Mucosa of stomach (tissue), 1 donor: Measurements from ENCODE around the gene ATG4C.
"Not testable (repeated sequence)": the region's sequence is repeated elsewhere in the genome, so short reads cannot be mapped to it uniquely, and the experiment has no call there.

ENCODE experiments used
- H3K27me3 ChIP-seq: one replicate; pipeline ENCODE4 v1.7.0; 2013; ENCODE audit warnings: mild to moderate bottlenecking, low read length; ENCODE audit not compliant: control insufficient read depth, insufficient read depth
- H3K36me3 ChIP-seq: one replicate; pipeline ENCODE4 v1.7.0; 2013; ENCODE audit warnings: low read length; ENCODE audit not compliant: control insufficient read depth, insufficient read depth
- H3K4me1 ChIP-seq: one replicate; pipeline ENCODE4 v1.7.0; 2013; ENCODE audit warnings: mild to moderate bottlenecking, low read length; ENCODE audit not compliant: control insufficient read depth, insufficient read depth
- H3K4me3 ChIP-seq: one replicate; pipeline ENCODE4 v1.7.0; 2013; ENCODE audit warnings: low read length
- H3K9ac ChIP-seq: one replicate; pipeline ENCODE4 v1.7.0; 2013; ENCODE audit warnings: mild to moderate bottlenecking, low read length, moderate library complexity
- H3K9me3 ChIP-seq: one replicate; pipeline ENCODE4 v1.7.0; 2013; ENCODE audit warnings: mild to moderate bottlenecking, low read length, moderate library complexity; ENCODE audit not compliant: control insufficient read depth
- donor health status: Pancreatic carcinoma.

ATG4C gene

GRCh38 chr1:62784509-62785365, 805 bp downstream of the ATG4C start:
- Histone ChIP-seq H3K36me3 (no peaks in the 10 kb centered on the region), H3K27me3 (no peaks in the 10 kb centered on the region), H3K9ac (peak overlapping the region; percentile 82), H3K4me3 (peak overlapping the region; percentile 99), H3K9me3 (no peaks in the 10 kb centered on the region), H3K4me1 (peaks cover 4% of the 10 kb centered on the region)

GRCh38 chr1:62790716-62791115, 6.8 kb downstream of the ATG4C start:
- no peaks in the 10 kb centered on the region for H3K4me1 ChIP-seq
- H3K9me3 ChIP-seq = no peaks in the 10 kb centered on the region
- no peak overlapping the region for H3K4me3 ChIP-seq
- H3K36me3 ChIP-seq = no peaks in the 10 kb centered on the region
- no peaks in the 10 kb centered on the region for H3K27me3 ChIP-seq
- H3K9ac ChIP-seq = no peak overlapping the region

GRCh38 chr1:62794053-62794452, 10.1 kb downstream of the ATG4C start:
- Histone ChIP-seq H3K9ac (no peak overlapping the region), H3K4me3 (no peak overlapping the region), H3K4me1 (no peaks in the 10 kb centered on the region), H3K36me3 (no peaks in the 10 kb centered on the region), H3K9me3 (no peaks in the 10 kb centered on the region), H3K27me3 (no peaks in the 10 kb centered on the region)

- H3K27me3 ChIP-seq = no peaks in the 10 kb centered on the region
- no peak overlapping the region for H3K4me3 ChIP-seq
- H3K9ac ChIP-seq = no peak overlapping the region
- no peaks in the 10 kb centered on the region for H3K4me1 ChIP-seq
- no peaks in the 10 kb centered on the region for H3K36me3 ChIP-seq
- H3K9me3 ChIP-seq = no peaks in the 10 kb centered on the region
Measured at GRCh38 chr1:62796221-62796620, 12.3 kb downstream of the ATG4C start.

- Histone ChIP-seq H3K9ac (no peak overlapping the region), H3K4me3 (no peak overlapping the region), H3K27me3 (no peaks in the 10 kb centered on the region), H3K4me1 (no peaks in the 10 kb centered on the region), H3K9me3 (no peaks in the 10 kb centered on the region), H3K36me3 (no peaks in the 10 kb centered on the region)
Measured at GRCh38 chr1:62799688-62800087, 15.8 kb downstream of the ATG4C start.

- H3K4me3 ChIP-seq = no peak overlapping the region
- no peaks in the 10 kb centered on the region for H3K36me3 ChIP-seq
- H3K27me3 ChIP-seq = no peaks in the 10 kb centered on the region
- H3K9me3 ChIP-seq = no peaks in the 10 kb centered on the region
- H3K4me1 ChIP-seq = no peaks in the 10 kb centered on the region
- H3K9ac ChIP-seq = no peak overlapping the region
Measured at GRCh38 chr1:62800281-62800680, 16.3 kb downstream of the ATG4C start.

GRCh38 chr1:62800825-62801306, 16.9 kb downstream of the ATG4C start:
- H3K27me3 ChIP-seq = no peaks in the 10 kb centered on the region
- no peaks in the 10 kb centered on the region for H3K9me3 ChIP-seq
- no peaks in the 10 kb centered on the region for H3K4me1 ChIP-seq
- no peaks in the 10 kb centered on the region for H3K36me3 ChIP-seq
- H3K4me3 ChIP-seq = no peak overlapping the region
- H3K9ac ChIP-seq = no peak overlapping the region

GRCh38 chr1:62809788-62810187, 25.9 kb downstream of the ATG4C start:
- Histone ChIP-seq H3K9ac (no peak overlapping the region), H3K4me1 (no peaks in the 10 kb centered on the region), H3K9me3 (no peaks in the 10 kb centered on the region), H3K27me3 (no peaks in the 10 kb centered on the region), H3K36me3 (no peaks in the 10 kb centered on the region), H3K4me3 (no peak overlapping the region)

- Histone ChIP-seq H3K4me1 (no peaks in the 10 kb centered on the region), H3K9ac (no peak overlapping the region), H3K27me3 (no peaks in the 10 kb centered on the region), H3K9me3 (no peaks in the 10 kb centered on the region), H3K4me3 (no peak overlapping the region), H3K36me3 (no peaks in the 10 kb centered on the region)
Measured at GRCh38 chr1:62810420-62811274, 26.7 kb downstream of the ATG4C start.

- H3K9ac ChIP-seq = no peak overlapping the region
- no peaks in the 10 kb centered on the region for H3K9me3 ChIP-seq
- H3K36me3 ChIP-seq = no peaks in the 10 kb centered on the region
- no peaks in the 10 kb centered on the region for H3K27me3 ChIP-seq
- no peaks in the 10 kb centered on the region for H3K4me1 ChIP-seq
- H3K4me3 ChIP-seq = no peak overlapping the region
Measured at GRCh38 chr1:62823556-62823955, 39.6 kb downstream of the ATG4C start.

GRCh38 chr1:62826901-62827300, 43.0 kb downstream of the ATG4C start:
- Histone ChIP-seq H3K36me3 (no peaks in the 10 kb centered on the region), H3K4me3 (no peak overlapping the region), H3K4me1 (no peaks in the 10 kb centered on the region), H3K27me3 (no peaks in the 10 kb centered on the region), H3K9ac (no peak overlapping the region), H3K9me3 (no peaks in the 10 kb centered on the region)

- not testable (repeated sequence) for H3K27me3 ChIP-seq, H3K9ac ChIP-seq, H3K4me3 ChIP-seq, H3K36me3 ChIP-seq, H3K9me3 ChIP-seq, H3K4me1 ChIP-seq
Measured at GRCh38 chr1:62827786-62828185, 43.9 kb downstream of the ATG4C start.
